ENCODE results near the gene METTL21C. TPM values are rescaled to one million over a fixed set of nuclear protein-coding genes. Genes with fewer than 3 reads are reported as not detected.

Gene METTL21C
- total RNA-seq, 2 donors from 2014 or later: not detected

DNA sequence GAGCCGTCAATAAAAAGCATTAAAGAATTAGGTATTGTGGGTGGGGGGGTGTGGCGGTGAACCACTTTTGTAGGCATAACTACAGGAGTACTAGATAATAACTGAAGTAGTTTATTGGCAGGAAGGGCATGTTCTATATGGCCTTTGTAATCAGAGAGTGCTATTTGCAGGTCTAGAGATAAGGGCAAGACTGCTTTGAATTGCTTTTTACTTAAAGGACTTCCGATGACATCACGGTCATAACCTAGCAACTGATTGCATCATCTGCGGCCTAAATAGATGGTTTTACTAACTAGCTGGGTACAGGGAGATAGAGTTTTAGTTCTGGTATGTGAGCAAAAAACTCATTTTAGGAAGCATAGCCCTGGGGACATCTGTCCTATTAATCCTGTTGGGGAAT lies 24.7 kb downstream of the METTL21C start:
- ATAC-seq (ENCODE audit: insufficient number of reproducible peaks, low FRiP score, low read depth): no peak
- TF ChIP-seq, protein P1, sequence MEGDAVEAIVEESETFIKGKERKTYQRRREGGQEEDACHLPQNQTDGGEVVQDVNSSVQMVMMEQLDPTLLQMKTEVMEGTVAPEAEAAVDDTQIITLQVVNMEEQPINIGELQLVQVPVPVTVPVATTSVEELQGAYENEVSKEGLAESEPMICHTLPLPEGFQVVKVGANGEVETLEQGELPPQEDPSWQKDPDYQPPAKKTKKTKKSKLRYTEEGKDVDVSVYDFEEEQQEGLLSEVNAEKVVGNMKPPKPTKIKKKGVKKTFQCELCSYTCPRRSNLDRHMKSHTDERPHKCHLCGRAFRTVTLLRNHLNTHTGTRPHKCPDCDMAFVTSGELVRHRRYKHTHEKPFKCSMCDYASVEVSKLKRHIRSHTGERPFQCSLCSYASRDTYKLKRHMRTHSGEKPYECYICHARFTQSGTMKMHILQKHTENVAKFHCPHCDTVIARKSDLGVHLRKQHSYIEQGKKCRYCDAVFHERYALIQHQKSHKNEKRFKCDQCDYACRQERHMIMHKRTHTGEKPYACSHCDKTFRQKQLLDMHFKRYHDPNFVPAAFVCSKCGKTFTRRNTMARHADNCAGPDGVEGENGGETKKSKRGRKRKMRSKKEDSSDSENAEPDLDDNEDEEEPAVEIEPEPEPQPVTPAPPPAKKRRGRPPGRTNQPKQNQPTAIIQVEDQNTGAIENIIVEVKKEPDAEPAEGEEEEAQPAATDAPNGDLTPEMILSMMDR (IDR thresholded peaks at IDR 0.05): no peak
- peaks cover 40% of the 10 kb centered on the region for H3K36me3 ChIP-seq

DNA sequence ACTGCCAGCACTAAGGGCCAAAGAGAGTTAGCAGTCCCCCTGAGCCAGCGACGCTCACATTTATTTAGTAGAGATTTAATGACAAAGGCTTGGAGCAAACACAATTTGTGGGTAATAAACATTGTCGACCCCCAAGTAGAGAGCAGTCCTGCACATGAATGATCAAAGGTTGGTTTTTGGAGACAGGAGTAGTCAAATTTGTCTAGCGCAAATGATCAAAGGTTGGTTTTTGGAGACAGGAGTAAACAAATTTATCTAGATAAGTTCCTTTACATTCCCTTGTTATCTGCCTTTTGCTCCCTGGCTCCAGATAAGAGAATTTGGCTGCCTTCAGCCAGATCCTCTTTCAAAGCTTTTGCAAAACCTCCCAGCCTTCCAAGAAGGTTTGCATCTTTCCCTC lies 26.9 kb downstream of the METTL21C start:
- Histone ChIP-seq H3K9me3 (no peaks in the 10 kb centered on the region), H3K27me3 (replicated peaks; ENCODE audit: insufficient read depth) (no peaks in the 10 kb centered on the region), H3K4me1 (ENCODE audit: control insufficient read depth in 1 of 2, low read depth in 2 of 2) (no peaks in the 10 kb centered on the region), H3K4me3 (no peak overlapping the region), H3K36me3 (peaks cover 48% of the 10 kb centered on the region), H3K27ac (no peak overlapping the region)
- no peak for ATAC-seq (ENCODE audit: insufficient number of reproducible peaks, low FRiP score, low read depth)
- DNase-seq (ENCODE audit: low spot score): no peak
- TF ChIP-seq, protein P1 (IDR thresholded peaks at IDR 0.05): no peak

More for the DNA sequence above, 24.7 kb downstream of the METTL21C start:
- Histone ChIP-seq H3K27ac (no peak overlapping the region), H3K27me3 (replicated peaks; ENCODE audit: insufficient read depth) (no peaks in the 10 kb centered on the region), H3K4me3 (no peak overlapping the region), H3K9me3 (no peaks in the 10 kb centered on the region), H3K4me1 (ENCODE audit: control insufficient read depth in 1 of 2, low read depth in 2 of 2) (no peaks in the 10 kb centered on the region)
- no peak for DNase-seq (ENCODE audit: low spot score)

DNA sequence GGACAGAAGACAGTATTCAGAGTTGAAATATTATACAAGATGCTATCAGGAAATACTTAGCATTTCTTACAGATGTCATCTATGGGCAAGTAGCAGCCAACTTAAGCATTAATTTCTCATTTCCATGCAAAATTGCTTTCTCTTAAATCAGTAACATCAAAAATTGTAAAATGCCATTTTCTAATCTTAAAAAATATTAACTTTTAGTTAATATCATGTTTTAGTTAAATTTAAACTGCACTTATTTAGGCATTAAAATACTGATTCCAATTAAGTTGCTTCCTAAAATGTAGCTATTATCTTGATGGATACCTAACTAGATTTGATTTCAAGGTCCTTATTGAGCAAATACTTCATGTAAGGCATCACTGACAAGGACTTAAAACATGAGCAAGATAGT lies 27.8 kb downstream of the METTL21C start:
- ATAC-seq (ENCODE audit: insufficient number of reproducible peaks, low FRiP score, low read depth) (no peak), DNase-seq (ENCODE audit: low spot score) (no peak)
- Histone ChIP-seq H3K4me1 (ENCODE audit: control insufficient read depth in 1 of 2, low read depth in 2 of 2) (no peaks in the 10 kb centered on the region), H3K27me3 (replicated peaks; ENCODE audit: insufficient read depth) (no peaks in the 10 kb centered on the region), H3K9me3 (no peaks in the 10 kb centered on the region), H3K36me3 (peaks cover 48% of the 10 kb centered on the region), H3K27ac (no peak overlapping the region), H3K4me3 (no peak overlapping the region)
- TF ChIP-seq, protein P1 (IDR thresholded peaks at IDR 0.05): no peak

DNA sequence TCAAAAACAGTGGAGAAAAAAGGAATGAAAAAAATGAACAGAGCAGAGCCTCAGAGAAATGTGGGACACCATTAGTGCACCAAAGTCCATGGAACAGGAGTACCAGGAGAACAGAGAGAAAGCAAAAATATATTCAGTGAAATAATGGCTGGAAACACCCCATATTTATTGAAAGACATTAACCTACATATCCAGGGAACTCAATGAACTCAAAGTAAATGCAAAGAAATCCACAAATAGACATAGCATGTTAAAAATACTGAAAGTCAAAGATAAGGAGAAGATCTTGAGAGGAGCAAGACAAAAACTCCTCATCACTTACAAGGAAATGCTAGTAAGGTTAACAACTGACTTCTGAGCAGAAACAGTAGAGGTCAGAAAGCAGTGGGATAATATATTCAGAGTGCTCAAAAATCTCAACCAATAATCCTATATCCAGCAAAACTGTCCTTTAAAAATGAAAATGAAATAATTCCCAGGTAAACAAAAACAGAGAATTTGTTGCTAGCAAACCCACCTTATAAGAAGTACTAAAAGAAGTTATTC lies 35.6 kb downstream of the METTL21C start:
- TF ChIP-seq, protein P1 (IDR thresholded peaks at IDR 0.05): no peak
- Histone ChIP-seq H3K27ac (no peak overlapping the region), H3K27me3 (replicated peaks; ENCODE audit: insufficient read depth) (no peaks in the 10 kb centered on the region), H3K4me1 (ENCODE audit: control insufficient read depth in 1 of 2, low read depth in 2 of 2) (no peaks in the 10 kb centered on the region), H3K36me3 (peaks cover 26% of the 10 kb centered on the region), H3K9me3 (no peaks in the 10 kb centered on the region), H3K4me3 (no peak overlapping the region)
- ATAC-seq (ENCODE audit: insufficient number of reproducible peaks, low FRiP score, low read depth): no peak
- no peak for DNase-seq (ENCODE audit: low spot score)

DNA sequence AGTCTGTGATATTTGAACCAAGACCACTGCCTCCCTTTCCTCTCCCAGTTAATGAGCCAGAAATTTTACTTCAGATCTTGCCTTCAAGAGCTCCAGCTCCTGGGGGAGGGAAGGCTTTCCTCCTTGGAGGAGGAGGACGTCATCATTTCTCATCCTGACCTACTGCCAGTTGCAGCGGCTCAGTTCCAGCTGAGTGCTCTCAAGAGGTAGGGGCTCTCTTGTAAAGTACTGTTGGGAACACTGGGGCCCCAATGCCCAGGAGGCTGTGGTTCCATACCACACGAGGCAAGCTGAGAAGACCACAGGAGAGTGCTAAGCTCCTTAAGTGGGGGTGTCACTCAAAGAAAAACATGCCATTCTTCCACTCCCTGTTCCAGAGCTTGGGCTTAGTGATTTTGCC lies 36.2 kb downstream of the METTL21C start:
- DNase-seq (ENCODE audit: low spot score) (no peak), ATAC-seq (ENCODE audit: insufficient number of reproducible peaks, low FRiP score, low read depth) (no peak)
- no peak overlapping the region for H3K4me3 ChIP-seq
- no peak overlapping the region for H3K27ac ChIP-seq
- peaks cover 21% of the 10 kb centered on the region for H3K36me3 ChIP-seq
- H3K4me1 ChIP-seq (ENCODE audit: control insufficient read depth in 1 of 2, low read depth in 2 of 2): no peaks in the 10 kb centered on the region
- TF ChIP-seq, protein P1 (IDR thresholded peaks at IDR 0.05): no peak
- H3K9me3 ChIP-seq: no peaks in the 10 kb centered on the region
- H3K27me3 ChIP-seq (replicated peaks; ENCODE audit: insufficient read depth): no peaks in the 10 kb centered on the region
